Neural progenitor cell (in vitro differentiated cells): Measurements from ENCODE around the gene PKD2L2.

ENCODE experiments used
- CTCF ChIP-seq: fragments of 200-600 bp; sonication (generic); IDR thresholded peaks from 2 replicates; pipeline ENCODE4 v1.5.1; 2017; ENCODE audit warnings: antibody characterized with exemption, mild to moderate bottlenecking
- EZH2 ChIP-seq: fragments of 200-600 bp; sonication (generic); IDR thresholded peaks from 2 replicates; pipeline ENCODE4 v1.6.1; 2017; ENCODE audit warnings: antibody characterized with exemption, mild to moderate bottlenecking, moderate library complexity

- TF ChIP-seq CTCF (no peak), EZH2 (no peak)
These were observed 10.2 kb downstream of the PKD2L2 start for GRCh38 chr5:137899493-137899892.
